ENCODE data around the gene RCOR1. TPM values are rescaled to one million over a fixed set of nuclear protein-coding genes. Genes with fewer than 3 reads are reported as not detected.
A peak's percentile ranks its signal among the peaks of the same experiment; 100 is the strongest.
"Not testable (repeated sequence)": the region's sequence is repeated elsewhere in the genome, so short reads cannot be mapped to it uniquely, and the experiment has no call there.

RCOR1 gene
- total RNA-seq, 1 experiment from 2014 or later, result 33.6 TPM

DNA sequence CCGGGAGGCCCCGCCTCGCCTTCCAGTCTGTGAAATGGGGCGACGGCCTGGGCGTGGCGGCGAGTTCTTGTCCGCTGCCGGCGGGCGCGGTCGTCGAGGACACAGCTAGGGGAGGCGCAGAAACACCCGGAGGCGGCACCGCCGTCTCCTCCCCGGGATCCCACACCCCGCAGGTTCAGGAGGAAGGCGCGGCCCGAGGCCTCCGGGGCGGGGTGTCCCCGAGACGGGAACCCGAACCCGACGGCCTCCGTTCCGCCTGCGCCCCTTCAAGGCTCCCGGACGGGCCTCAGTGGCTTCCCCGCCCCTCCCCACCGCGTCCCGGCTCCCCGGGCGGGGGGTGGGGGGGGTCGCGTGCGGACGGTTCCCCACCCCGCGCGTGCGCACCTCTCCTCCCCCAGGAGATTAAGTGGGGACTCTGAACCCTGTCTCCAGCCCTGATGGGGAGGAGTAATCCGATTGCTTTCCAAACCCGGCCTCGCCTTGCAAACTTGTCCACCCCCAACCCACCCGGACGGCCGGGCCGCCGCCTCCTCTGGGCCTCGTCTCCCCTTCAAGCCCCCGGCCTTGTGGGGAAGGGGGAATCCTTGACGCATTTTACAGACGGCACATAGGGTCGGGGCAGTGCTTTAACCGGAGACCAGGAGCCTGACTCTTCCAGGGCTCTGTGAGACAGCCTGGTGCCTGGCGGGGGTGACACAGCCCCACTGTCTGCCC, 47.5 kb upstream of the RCOR1 start:
- no peak for DNase-seq
- H3K9me3 ChIP-seq, result no peaks in the 10 kb centered on the region
- intact Hi-C loops (cut with micrococcal nuclease; ENCODE audit: unreplicated experiment), result no loop called here
- Mint-ChIP-seq H3K27ac (ENCODE audit: unreplicated experiment) (peak overlapping the region; percentile 25), H3K4me3 (ENCODE audit: unreplicated experiment) (no peak overlapping the region), H3K9me3 (ENCODE audit: unreplicated experiment) (no peaks in the 10 kb centered on the region), H3K27me3 (ENCODE audit: insufficient read depth, unreplicated experiment) (no peaks in the 10 kb centered on the region), H3K36me3 (ENCODE audit: insufficient read depth, unreplicated experiment) (no peaks in the 10 kb centered on the region), H3K4me1 (ENCODE audit: low read depth, unreplicated experiment) (peaks cover 6% of the 10 kb centered on the region)
- peak overlapping the region; percentile 7; the same call in 1 of the 2 replicates for H3K4me3 ChIP-seq (ENCODE audit: low read depth, low read length)
- H3K36me3 ChIP-seq (ENCODE audit: control insufficient read depth, insufficient read depth, low read length), result no peaks in the 10 kb centered on the region
- peaks cover 12% of the 10 kb centered on the region for H3K4me1 ChIP-seq
- CTCF ChIA-PET, result no interaction called here
- H3K27me3 ChIP-seq (replicated peaks; ENCODE audit: control insufficient read depth, insufficient read depth, low read length), result no peaks in the 10 kb centered on the region
- TF ChIP-seq, protein P1, sequence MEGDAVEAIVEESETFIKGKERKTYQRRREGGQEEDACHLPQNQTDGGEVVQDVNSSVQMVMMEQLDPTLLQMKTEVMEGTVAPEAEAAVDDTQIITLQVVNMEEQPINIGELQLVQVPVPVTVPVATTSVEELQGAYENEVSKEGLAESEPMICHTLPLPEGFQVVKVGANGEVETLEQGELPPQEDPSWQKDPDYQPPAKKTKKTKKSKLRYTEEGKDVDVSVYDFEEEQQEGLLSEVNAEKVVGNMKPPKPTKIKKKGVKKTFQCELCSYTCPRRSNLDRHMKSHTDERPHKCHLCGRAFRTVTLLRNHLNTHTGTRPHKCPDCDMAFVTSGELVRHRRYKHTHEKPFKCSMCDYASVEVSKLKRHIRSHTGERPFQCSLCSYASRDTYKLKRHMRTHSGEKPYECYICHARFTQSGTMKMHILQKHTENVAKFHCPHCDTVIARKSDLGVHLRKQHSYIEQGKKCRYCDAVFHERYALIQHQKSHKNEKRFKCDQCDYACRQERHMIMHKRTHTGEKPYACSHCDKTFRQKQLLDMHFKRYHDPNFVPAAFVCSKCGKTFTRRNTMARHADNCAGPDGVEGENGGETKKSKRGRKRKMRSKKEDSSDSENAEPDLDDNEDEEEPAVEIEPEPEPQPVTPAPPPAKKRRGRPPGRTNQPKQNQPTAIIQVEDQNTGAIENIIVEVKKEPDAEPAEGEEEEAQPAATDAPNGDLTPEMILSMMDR (IDR thresholded peaks at IDR 0.05; ENCODE audit: insufficient read depth in 1 of 2, low read depth in 1 of 2, low read length in 1 of 2, severe bottlenecking in 1 of 2, unreplicated experiment in 1 of 2), result no peak
- no TSS peak for BruUV-seq (replicated peaks)
- POLR2A ChIA-PET, result no interaction called here

DNA sequence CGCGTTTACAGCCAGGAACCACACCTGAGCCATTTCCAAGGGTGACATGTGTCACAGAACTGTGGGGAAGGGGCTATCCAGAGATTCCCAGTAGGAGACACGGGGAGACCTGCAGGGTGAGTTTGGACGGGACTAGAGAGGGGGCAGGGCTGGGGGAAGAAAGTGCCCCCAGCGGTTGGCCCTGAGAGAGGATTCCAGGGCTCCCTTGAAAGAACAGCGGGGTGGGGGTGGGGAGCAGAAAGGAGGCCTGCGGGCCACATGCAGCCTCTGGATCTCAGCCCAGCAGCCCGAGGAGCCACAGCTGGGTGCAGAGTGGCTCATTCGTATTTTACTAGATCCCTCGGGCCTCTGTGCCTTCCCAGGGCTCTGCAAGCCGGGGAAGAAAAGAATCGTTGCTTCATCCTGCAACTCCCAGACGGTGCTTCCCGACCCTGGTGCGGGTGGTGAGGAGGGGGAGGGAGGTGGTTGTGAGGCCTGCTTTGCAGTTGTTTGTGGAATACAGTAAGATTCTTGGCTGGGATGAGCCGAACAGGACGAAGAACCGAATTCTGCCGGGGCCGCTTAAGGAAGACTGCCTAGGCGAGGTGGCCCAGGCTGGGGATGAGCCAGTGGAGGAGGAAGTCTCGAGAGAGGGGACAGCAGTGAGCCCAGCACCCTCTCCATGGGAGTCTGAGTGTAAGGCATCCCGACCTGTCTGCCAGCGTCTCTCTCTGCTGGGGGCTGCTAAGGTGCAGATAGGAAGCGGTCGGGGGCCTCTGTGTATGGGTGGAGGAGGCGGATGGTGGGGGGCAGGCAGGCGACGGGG, 46.8 kb upstream of the RCOR1 start:
- H3K4me1 Mint-ChIP-seq (ENCODE audit: low read depth, unreplicated experiment), result peaks cover 6% of the 10 kb centered on the region
- H3K9me3 Mint-ChIP-seq (ENCODE audit: unreplicated experiment), result no peaks in the 10 kb centered on the region
- no peak overlapping the region for H3K4me3 ChIP-seq (ENCODE audit: low read depth, low read length)
- H3K36me3 Mint-ChIP-seq (ENCODE audit: insufficient read depth, unreplicated experiment), result no peaks in the 10 kb centered on the region
- no peak for DNase-seq
- no peak overlapping the region for H3K4me3 Mint-ChIP-seq (ENCODE audit: unreplicated experiment)
- H3K27me3 ChIP-seq (replicated peaks; ENCODE audit: control insufficient read depth, insufficient read depth, low read length), result no peaks in the 10 kb centered on the region
- TF ChIP-seq, protein P1 (IDR thresholded peaks at IDR 0.05; ENCODE audit: insufficient read depth in 1 of 2, low read depth in 1 of 2, low read length in 1 of 2, severe bottlenecking in 1 of 2, unreplicated experiment in 1 of 2), result no peak
- peak overlapping the region; percentile 25 for H3K27ac Mint-ChIP-seq (ENCODE audit: unreplicated experiment)
- CTCF ChIA-PET, result no interaction called here
- intact Hi-C loops (cut with micrococcal nuclease; ENCODE audit: unreplicated experiment), result no loop called here
- POLR2A ChIA-PET, result no interaction called here
- no TSS peak for BruUV-seq (replicated peaks)
- H3K27me3 Mint-ChIP-seq (ENCODE audit: insufficient read depth, unreplicated experiment), result no peaks in the 10 kb centered on the region
- peaks cover 14% of the 10 kb centered on the region for H3K4me1 ChIP-seq
- no peaks in the 10 kb centered on the region for H3K36me3 ChIP-seq (ENCODE audit: control insufficient read depth, insufficient read depth, low read length)
- H3K9me3 ChIP-seq, result no peaks in the 10 kb centered on the region

DNA sequence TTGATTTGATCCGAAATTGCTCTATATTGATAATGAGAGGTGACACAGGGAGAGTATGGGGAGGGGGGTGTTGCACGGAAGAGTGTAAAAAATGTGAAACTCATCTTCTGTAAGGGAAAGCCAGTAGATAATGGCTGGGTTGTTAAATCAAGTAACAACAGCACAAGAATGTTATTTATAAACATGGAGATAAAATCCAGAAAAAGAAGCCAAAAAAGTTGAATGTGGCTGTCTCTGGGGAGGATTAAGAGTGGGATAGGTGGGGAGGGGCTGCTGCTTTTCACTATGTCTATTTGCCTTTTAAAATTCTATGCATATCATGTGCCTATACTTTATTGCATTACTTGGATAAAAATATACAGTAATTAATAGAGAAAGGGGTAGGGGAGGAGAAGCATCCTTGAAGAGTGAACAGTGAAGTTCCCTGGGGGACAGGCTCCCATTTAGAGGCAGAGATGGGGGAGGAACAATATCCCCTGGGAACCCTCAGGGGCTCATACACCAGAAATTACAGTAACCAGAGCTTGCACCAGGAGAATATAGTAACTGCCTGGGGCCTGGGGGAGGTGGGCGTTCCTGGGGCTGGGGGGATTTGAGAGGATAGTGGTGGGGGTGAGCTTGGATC, 43.7 kb upstream of the RCOR1 start:
- CTCF ChIA-PET, result interaction anchor here (0.7 kb wide), 1 partner anchor 177 kb away, joined by 3 read pairs; no protein-coding TSS in a partner anchor
- Mint-ChIP-seq H3K27ac (ENCODE audit: unreplicated experiment) (no peak overlapping the region), H3K36me3 (ENCODE audit: insufficient read depth, unreplicated experiment) (no peaks in the 10 kb centered on the region), H3K4me3 (ENCODE audit: unreplicated experiment) (no peak overlapping the region), H3K9me3 (ENCODE audit: unreplicated experiment) (no peaks in the 10 kb centered on the region), H3K4me1 (ENCODE audit: low read depth, unreplicated experiment) (peaks cover 6% of the 10 kb centered on the region), H3K27me3 (ENCODE audit: insufficient read depth, unreplicated experiment) (no peaks in the 10 kb centered on the region)
- no peaks in the 10 kb centered on the region for H3K36me3 ChIP-seq (ENCODE audit: control insufficient read depth, insufficient read depth, low read length)
- H3K4me1 ChIP-seq, result peaks cover 39% of the 10 kb centered on the region
- no peaks in the 10 kb centered on the region for H3K27me3 ChIP-seq (replicated peaks; ENCODE audit: control insufficient read depth, insufficient read depth, low read length)
- intact Hi-C loops (cut with micrococcal nuclease; ENCODE audit: unreplicated experiment), result no loop called here
- no peaks in the 10 kb centered on the region for H3K9me3 ChIP-seq
- no TSS peak for BruUV-seq (replicated peaks)
- POLR2A ChIA-PET, result no interaction called here
- TF ChIP-seq, protein P1 (IDR thresholded peaks at IDR 0.05; ENCODE audit: insufficient read depth in 1 of 2, low read depth in 1 of 2, low read length in 1 of 2, severe bottlenecking in 1 of 2, unreplicated experiment in 1 of 2), result no peak
- H3K4me3 ChIP-seq (ENCODE audit: low read depth, low read length), result no peak overlapping the region
- no peak for DNase-seq

DNA sequence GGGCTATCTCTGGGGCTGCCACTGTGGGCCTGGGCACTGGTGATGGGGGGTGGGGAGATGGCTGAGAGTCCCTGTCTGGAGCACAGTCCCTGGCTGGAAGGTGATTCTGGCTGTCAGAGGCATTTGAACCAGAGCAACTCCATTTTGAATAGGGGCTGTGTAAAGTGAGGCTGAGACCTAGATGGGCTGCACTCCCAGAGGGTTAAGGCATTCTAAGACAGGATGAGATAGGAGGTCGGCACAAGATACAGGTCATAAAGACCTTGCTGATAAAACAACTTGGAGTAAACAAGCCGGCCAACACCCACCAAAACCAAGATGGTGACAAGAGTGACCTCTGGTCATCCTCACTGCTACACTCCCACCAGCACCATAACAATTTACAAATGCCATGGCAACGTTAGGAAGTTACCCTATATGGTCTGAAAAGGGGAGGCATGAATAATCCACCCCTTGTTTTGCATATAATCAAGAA, 41.5 kb upstream of the RCOR1 start:
- POLR2A ChIA-PET; H3K4me3 Mint-ChIP-seq (ENCODE audit: unreplicated experiment); H3K36me3 ChIP-seq (ENCODE audit: control insufficient read depth, insufficient read depth, low read length); H3K27ac Mint-ChIP-seq (ENCODE audit: unreplicated experiment); H3K4me1 Mint-ChIP-seq (ENCODE audit: low read depth, unreplicated experiment); H3K36me3 Mint-ChIP-seq (ENCODE audit: insufficient read depth, unreplicated experiment); H3K9me3 Mint-ChIP-seq (ENCODE audit: unreplicated experiment); H3K4me3 ChIP-seq (ENCODE audit: low read depth, low read length); DNase-seq; intact Hi-C loops (cut with micrococcal nuclease; ENCODE audit: unreplicated experiment); H3K27me3 ChIP-seq (replicated peaks; ENCODE audit: control insufficient read depth, insufficient read depth, low read length); H3K27me3 Mint-ChIP-seq (ENCODE audit: insufficient read depth, unreplicated experiment); BruUV-seq (replicated peaks); H3K9me3 ChIP-seq; CTCF ChIA-PET: not testable (repeated sequence)
- peaks cover 27% of the 10 kb centered on the region for H3K4me1 ChIP-seq
